ENCODE results near the gene PCDHGA6.

Gene PCDHGA6

DNA sequence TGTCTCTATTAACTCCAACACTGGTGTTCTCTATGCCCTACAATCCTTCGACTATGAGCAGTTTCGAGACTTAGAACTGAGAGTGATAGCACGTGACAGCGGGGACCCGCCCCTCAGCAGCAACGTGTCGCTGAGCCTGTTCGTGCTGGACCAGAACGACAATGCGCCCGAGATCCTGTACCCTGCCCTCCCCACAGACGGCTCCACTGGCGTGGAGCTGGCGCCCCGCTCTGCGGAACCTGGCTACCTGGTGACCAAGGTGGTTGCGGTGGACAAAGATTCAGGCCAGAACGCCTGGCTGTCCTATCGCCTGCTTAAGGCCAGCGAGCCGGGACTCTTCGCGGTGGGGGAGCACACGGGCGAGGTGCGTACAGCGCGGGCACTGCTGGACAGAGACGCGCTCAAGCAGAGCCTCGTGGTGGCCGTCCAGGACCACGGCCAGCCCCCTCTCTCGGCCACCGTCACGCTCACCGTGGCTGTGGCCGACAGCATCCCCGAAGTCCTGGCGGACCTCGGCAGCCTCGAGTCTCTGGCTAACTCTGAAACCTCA, 49.1 kb downstream of the PCDHGA6 start:
- no peak for DNase-seq

DNA sequence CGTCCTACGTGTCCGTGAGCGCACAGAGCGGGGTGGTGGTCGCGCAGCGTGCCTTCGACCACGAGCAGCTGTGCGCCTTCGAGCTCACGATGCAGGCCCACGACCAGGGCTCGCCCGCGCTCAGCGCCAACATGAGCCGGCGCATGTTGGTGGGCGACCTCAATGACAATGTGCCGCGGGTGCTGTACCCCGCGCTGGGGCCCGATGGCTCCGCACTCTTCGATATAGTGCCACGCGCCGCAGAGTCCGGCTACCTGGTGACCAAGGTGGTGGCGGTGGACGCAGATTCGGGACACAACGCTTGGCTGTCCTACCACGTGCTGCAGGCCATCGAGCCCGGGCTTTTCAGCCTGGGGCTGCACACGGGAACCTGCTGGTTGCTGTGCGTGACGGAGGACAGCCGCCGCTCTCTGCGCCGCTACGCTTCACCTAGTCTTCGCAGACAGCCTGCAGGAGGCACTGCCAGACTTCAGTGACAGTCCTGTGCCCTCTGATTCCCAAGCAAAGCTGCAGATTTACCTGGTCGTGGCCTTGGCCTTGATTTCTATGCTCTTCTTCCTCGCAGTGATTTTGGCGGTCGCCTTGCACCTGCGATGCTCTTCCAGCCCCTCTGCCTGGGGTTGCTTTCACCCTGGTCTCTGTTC, 54.2 kb downstream of the PCDHGA6 start:
- DNase-seq: no peak
